Measurements from ENCODE around the gene TENM3.

TENM3 gene

DNA sequence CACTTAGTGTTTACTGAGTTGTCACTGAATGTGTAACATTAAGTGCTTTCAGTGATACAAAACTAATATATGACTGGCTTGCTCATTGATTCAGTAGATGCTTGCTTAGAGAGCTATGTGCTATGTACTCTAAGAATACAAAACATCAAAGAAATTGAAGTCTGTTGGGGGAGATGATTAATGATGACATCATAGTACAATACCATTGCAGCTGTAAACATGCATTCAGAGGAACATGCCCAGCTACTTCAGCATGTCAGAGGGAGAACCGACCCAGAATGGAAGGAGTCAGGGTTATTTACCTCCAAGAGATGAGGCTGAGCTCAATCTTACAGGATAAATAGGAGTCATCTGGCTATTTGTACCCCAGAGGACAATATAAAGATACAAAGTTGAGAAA is 290.8 kb downstream of the TENM3 start:
- Histone ChIP-seq H3K36me3 (ENCODE audit: control insufficient read depth in 2 of 2, insufficient read depth in 2 of 2, low read length in 2 of 2) (no peaks in the 10 kb centered on the region), H3K9ac (ENCODE audit: low read length in 2 of 2) (no peak overlapping the region), H3K4me3 (ENCODE audit: low read length in 2 of 2) (no peak overlapping the region), H3K4me1 (ENCODE audit: control insufficient read depth, insufficient read depth, low read length) (peaks cover 6% of the 10 kb centered on the region), H3K9me3 (ENCODE audit: control insufficient read depth in 2 of 2, low read length in 2 of 2) (no peaks in the 10 kb centered on the region), H3K27ac (ENCODE audit: low read length) (no peak overlapping the region), H3K27me3 (ENCODE audit: control insufficient read depth in 1 of 2, insufficient read depth in 2 of 2, low read length in 2 of 2) (no peaks in the 10 kb centered on the region)

DNA sequence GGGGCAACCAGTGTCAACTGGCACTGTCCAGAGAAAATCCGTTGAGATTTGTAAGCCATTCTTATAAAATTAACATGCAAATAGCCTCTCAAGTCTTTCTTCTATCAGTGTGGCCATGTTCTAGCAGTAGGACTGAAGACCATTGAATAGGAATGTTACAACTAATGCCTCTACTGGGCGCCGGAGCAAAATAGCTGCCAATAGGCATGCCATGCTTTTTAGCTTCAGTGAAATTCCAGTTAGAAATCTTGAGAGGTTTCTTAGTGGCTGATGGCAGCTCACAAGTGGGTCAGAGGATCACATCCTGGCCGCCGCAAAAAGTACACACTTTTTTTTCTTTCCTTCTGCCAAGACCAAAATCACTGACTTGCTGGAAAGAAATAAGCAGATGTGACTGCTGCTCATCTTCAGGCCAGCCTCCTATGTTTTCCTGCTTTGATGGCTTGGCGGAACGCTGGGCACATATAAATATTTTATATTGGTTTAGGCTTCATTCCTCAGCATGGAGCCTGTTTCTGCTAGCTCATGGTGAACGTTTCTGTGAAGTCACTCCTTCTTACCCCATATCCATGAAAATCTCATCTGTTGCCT is 293.1 kb downstream of the TENM3 start:
- no peak overlapping the region for H3K4me3 ChIP-seq (ENCODE audit: low read length in 2 of 2)
- no peaks in the 10 kb centered on the region for H3K36me3 ChIP-seq (ENCODE audit: control insufficient read depth in 2 of 2, insufficient read depth in 2 of 2, low read length in 2 of 2)
- H3K4me1 ChIP-seq (ENCODE audit: control insufficient read depth, insufficient read depth, low read length): peaks cover 5% of the 10 kb centered on the region
- H3K9me3 ChIP-seq (ENCODE audit: control insufficient read depth in 2 of 2, low read length in 2 of 2): no peaks in the 10 kb centered on the region
- H3K9ac ChIP-seq (ENCODE audit: low read length in 2 of 2): no peak overlapping the region
- no peak overlapping the region for H3K27ac ChIP-seq (ENCODE audit: low read length)
- no peaks in the 10 kb centered on the region for H3K27me3 ChIP-seq (ENCODE audit: control insufficient read depth in 1 of 2, insufficient read depth in 2 of 2, low read length in 2 of 2)

DNA sequence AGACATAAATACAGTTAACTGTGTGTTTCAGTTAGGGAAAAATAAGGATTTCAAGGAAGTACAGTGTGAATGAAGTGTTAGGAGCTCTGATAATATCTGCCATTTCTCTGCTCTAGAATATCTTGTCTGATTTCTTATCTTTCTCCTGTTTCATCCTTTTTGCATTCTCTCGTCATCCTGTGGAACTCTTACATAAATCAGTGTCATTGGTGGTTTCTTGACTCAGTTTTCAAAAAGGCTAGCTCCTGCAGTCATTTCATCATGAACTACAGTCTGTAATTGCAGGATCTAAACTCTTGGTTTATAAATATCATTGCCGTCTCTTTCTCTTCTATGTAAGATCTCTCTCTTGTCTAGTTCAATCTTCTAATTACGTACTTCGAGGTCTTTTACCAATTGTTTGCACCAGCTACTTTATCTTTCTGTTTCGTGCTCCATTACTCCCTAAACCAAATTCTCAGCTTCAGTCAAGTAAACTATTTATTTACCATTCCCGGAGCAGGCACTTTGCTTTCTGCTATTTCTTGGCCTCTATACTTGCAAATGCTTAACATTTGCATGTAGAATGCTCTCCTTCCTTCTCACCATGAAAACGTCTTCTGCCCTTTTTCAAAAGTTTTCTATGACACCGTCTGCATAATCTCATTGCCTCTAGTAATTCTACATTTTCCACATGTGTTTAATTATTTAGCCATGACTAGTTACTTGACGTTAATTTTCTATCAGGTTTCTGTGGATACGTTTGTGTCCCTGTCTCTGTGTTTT is 294.0 kb downstream of the TENM3 start:
- H3K4me1 ChIP-seq (ENCODE audit: control insufficient read depth, insufficient read depth, low read length): no peaks in the 10 kb centered on the region
- no peaks in the 10 kb centered on the region for H3K36me3 ChIP-seq (ENCODE audit: control insufficient read depth in 2 of 2, insufficient read depth in 2 of 2, low read length in 2 of 2)
- H3K9ac ChIP-seq (ENCODE audit: low read length in 2 of 2): no peak overlapping the region
- H3K27me3 ChIP-seq (ENCODE audit: control insufficient read depth in 1 of 2, insufficient read depth in 2 of 2, low read length in 2 of 2): no peaks in the 10 kb centered on the region
- H3K9me3 ChIP-seq (ENCODE audit: control insufficient read depth in 2 of 2, low read length in 2 of 2): no peaks in the 10 kb centered on the region
- H3K27ac ChIP-seq (ENCODE audit: low read length): no peak overlapping the region
- H3K4me3 ChIP-seq (ENCODE audit: low read length in 2 of 2): peak overlapping the region in 1 of 2 donors; percentile 37

DNA sequence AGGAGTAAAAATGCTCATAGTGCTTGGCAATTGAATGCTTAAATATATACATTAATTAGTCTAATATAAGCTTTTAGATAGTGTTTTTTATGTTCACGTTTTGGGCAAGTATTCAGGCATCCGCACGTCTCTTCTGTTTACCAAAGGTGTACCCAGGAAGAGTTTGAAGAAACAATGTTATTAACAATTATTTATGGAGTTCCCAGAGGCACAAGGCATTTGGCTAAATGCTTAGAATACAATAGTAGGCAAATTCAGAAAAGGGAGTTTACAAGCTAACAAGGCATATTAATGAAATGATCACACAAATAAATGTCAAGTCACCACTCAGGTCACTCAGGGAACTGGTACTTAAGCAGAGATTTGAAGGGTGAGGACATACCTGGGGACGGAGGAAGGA is 294.8 kb downstream of the TENM3 start:
- no peak overlapping the region for H3K9ac ChIP-seq (ENCODE audit: low read length in 2 of 2)
- H3K27me3 ChIP-seq (ENCODE audit: control insufficient read depth in 1 of 2, insufficient read depth in 2 of 2, low read length in 2 of 2): no peaks in the 10 kb centered on the region
- no peak overlapping the region for H3K4me3 ChIP-seq (ENCODE audit: low read length in 2 of 2)
- no peak overlapping the region for H3K27ac ChIP-seq (ENCODE audit: low read length)
- H3K9me3 ChIP-seq (ENCODE audit: control insufficient read depth in 2 of 2, low read length in 2 of 2): no peaks in the 10 kb centered on the region
- H3K4me1 ChIP-seq (ENCODE audit: control insufficient read depth, insufficient read depth, low read length): no peaks in the 10 kb centered on the region
- H3K36me3 ChIP-seq (ENCODE audit: control insufficient read depth in 2 of 2, insufficient read depth in 2 of 2, low read length in 2 of 2): no peaks in the 10 kb centered on the region

DNA sequence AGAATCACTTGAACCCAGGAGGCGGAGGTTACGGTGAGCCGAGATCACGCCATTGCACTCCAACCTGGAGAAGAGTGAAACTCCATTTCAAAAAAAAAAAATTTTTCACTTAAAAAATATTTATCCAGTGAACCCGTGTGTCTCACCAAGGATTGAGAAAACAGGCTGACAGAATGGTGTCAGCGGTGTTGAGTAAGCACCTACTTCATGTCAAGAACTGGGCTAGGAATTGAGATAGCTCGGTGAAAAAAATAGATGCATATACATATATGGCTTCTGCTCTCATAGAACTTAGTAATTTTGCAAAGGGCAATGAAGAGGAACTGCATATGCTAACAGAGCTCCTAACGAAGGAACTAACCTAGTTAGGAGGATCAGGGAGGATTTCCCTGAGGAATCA is 297.3 kb downstream of the TENM3 start:
- Histone ChIP-seq H3K4me3 (ENCODE audit: low read length in 2 of 2) (no peak overlapping the region), H3K36me3 (ENCODE audit: control insufficient read depth in 2 of 2, insufficient read depth in 2 of 2, low read length in 2 of 2) (no peaks in the 10 kb centered on the region), H3K9me3 (ENCODE audit: control insufficient read depth in 2 of 2, low read length in 2 of 2) (no peaks in the 10 kb centered on the region), H3K9ac (ENCODE audit: low read length in 2 of 2) (no peak overlapping the region), H3K27ac (ENCODE audit: low read length) (no peak overlapping the region), H3K4me1 (ENCODE audit: control insufficient read depth, insufficient read depth, low read length) (no peaks in the 10 kb centered on the region), H3K27me3 (ENCODE audit: control insufficient read depth in 1 of 2, insufficient read depth in 2 of 2, low read length in 2 of 2) (no peaks in the 10 kb centered on the region)

DNA sequence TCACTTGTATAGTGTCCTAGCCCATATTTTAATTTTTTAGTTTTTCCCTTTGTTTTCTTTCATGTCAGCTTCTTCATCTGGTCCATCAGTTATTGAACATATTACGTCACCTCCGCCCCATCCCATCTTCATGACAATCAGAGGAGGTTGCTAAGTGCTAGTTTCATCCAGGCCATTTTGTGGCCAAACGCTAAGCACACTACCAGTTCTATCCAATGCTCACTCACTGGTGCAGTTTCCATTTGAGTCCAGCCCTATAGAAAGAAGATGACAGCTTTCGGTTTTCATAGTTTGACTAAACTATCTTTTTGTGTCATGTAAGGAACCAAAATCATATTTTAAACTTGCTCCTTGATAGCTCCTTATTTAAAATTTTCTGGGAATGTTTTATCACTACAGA is 304.2 kb downstream of the TENM3 start:
- H3K27ac ChIP-seq (ENCODE audit: low read length): no peak overlapping the region
- no peaks in the 10 kb centered on the region for H3K9me3 ChIP-seq (ENCODE audit: control insufficient read depth in 2 of 2, low read length in 2 of 2)
- no peak overlapping the region for H3K9ac ChIP-seq (ENCODE audit: low read length in 2 of 2)
- no peaks in the 10 kb centered on the region for H3K36me3 ChIP-seq (ENCODE audit: control insufficient read depth in 2 of 2, insufficient read depth in 2 of 2, low read length in 2 of 2)
- H3K4me3 ChIP-seq (ENCODE audit: low read length in 2 of 2): no peak overlapping the region
- no peaks in the 10 kb centered on the region for H3K27me3 ChIP-seq (ENCODE audit: control insufficient read depth in 1 of 2, insufficient read depth in 2 of 2, low read length in 2 of 2)
- no peaks in the 10 kb centered on the region for H3K4me1 ChIP-seq (ENCODE audit: control insufficient read depth, insufficient read depth, low read length)

DNA sequence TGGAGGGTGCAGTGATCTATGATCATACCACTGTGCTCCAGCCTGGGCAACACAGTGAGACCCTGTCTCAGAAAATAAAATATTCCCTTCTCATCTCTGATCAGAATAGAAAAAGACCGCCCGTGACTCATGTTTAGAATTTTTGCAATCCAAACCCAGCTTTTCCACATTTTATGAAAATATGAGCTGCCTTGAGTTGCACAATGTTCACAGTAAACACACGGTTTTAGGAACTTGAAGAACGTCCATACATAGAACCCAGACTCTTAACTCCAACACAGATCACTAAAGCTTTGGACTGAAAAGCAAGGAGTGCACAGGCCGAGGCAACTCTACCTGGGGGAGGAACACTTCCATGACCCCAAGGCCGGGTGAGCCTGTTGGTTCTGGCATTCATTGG is 305.0 kb downstream of the TENM3 start:
- no peak overlapping the region for H3K9ac ChIP-seq (ENCODE audit: low read length in 2 of 2)
- no peaks in the 10 kb centered on the region for H3K4me1 ChIP-seq (ENCODE audit: control insufficient read depth, insufficient read depth, low read length)
- H3K27ac ChIP-seq (ENCODE audit: low read length): no peak overlapping the region
- H3K4me3 ChIP-seq (ENCODE audit: low read length in 2 of 2): no peak overlapping the region
- no peaks in the 10 kb centered on the region for H3K36me3 ChIP-seq (ENCODE audit: control insufficient read depth in 2 of 2, insufficient read depth in 2 of 2, low read length in 2 of 2)
- H3K9me3 ChIP-seq (ENCODE audit: control insufficient read depth in 2 of 2, low read length in 2 of 2): no peaks in the 10 kb centered on the region
- no peaks in the 10 kb centered on the region for H3K27me3 ChIP-seq (ENCODE audit: control insufficient read depth in 1 of 2, insufficient read depth in 2 of 2, low read length in 2 of 2)

DNA sequence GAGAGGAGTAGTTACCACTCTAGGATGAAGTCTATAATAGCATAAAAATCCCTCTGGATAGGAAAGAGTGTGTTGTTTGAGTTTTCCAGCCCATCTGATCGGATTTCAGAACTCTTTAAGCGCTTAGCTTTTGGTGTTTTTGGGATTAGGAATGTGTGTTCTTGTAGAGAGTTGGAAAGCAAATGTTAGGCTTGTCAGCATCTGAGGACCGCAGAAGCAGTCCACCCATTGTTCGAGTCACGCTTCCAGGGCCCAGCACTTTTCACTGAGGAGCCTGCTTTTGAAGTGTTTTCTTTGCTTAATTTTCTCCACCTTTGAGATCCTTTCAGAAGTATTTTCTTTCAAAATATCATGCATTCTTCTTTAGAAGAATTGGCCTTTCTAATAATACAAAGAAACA is 306.2 kb downstream of the TENM3 start:
- Histone ChIP-seq H3K27me3 (ENCODE audit: control insufficient read depth in 1 of 2, insufficient read depth in 2 of 2, low read length in 2 of 2) (no peaks in the 10 kb centered on the region), H3K9ac (ENCODE audit: low read length in 2 of 2) (no peak overlapping the region), H3K9me3 (ENCODE audit: control insufficient read depth in 2 of 2, low read length in 2 of 2) (no peaks in the 10 kb centered on the region), H3K36me3 (ENCODE audit: control insufficient read depth in 2 of 2, insufficient read depth in 2 of 2, low read length in 2 of 2) (no peaks in the 10 kb centered on the region), H3K4me3 (ENCODE audit: low read length in 2 of 2) (no peak overlapping the region), H3K27ac (ENCODE audit: low read length) (no peak overlapping the region), H3K4me1 (ENCODE audit: control insufficient read depth, insufficient read depth, low read length) (no peaks in the 10 kb centered on the region)

DNA sequence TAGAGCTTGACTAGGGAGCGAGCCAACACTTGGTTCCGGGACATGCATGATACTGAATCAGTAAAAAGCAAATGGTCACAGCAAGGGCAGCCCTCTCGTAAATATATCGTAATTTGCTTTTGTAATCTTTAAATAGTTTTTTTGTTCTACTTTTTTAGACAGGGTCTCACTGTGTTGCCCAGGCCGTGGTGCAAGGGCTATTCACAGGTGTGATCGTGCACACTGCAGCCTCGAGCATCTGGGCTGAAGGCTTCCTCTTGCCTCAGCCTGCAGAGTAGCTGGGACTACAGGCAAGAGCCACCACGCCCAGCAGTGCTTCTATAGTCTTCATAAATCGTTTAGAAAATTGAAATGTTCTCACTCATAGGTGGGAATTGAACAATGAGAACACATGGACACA is 309.7 kb downstream of the TENM3 start:
- H3K9ac ChIP-seq (ENCODE audit: low read length in 2 of 2): no peak overlapping the region
- no peaks in the 10 kb centered on the region for H3K4me1 ChIP-seq (ENCODE audit: control insufficient read depth, insufficient read depth, low read length)
- no peaks in the 10 kb centered on the region for H3K27me3 ChIP-seq (ENCODE audit: control insufficient read depth in 1 of 2, insufficient read depth in 2 of 2, low read length in 2 of 2)
- no peak overlapping the region for H3K27ac ChIP-seq (ENCODE audit: low read length)
- no peaks in the 10 kb centered on the region for H3K36me3 ChIP-seq (ENCODE audit: control insufficient read depth in 2 of 2, insufficient read depth in 2 of 2, low read length in 2 of 2)
- no peak overlapping the region for H3K4me3 ChIP-seq (ENCODE audit: low read length in 2 of 2)
- no peaks in the 10 kb centered on the region for H3K9me3 ChIP-seq (ENCODE audit: control insufficient read depth in 2 of 2, low read length in 2 of 2)

DNA sequence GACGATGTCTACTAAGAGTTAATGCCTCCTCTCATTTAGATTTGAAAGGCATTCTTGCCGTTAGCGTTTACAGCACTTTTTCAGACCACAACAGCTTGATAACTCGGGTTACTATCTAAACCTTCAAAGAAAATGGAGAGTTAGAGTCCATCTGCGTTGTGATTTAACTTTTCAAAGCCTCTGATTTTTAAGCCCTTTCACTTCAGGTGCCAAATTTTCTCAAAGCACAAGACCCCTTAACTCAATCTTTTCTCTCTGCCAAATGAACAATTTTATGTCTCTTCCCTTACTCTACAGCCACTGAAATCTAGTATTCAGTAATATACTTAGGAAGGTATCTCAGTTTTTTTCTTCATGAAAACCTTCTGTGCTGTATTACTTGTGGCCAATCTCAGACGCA is 310.5 kb downstream of the TENM3 start:
- no peaks in the 10 kb centered on the region for H3K9me3 ChIP-seq (ENCODE audit: control insufficient read depth in 2 of 2, low read length in 2 of 2)
- H3K36me3 ChIP-seq (ENCODE audit: control insufficient read depth in 2 of 2, insufficient read depth in 2 of 2, low read length in 2 of 2): no peaks in the 10 kb centered on the region
- H3K4me3 ChIP-seq (ENCODE audit: low read length in 2 of 2): peak overlapping the region in 1 of 2 donors; percentile 40
- H3K9ac ChIP-seq (ENCODE audit: low read length in 2 of 2): no peak overlapping the region
- no peaks in the 10 kb centered on the region for H3K4me1 ChIP-seq (ENCODE audit: control insufficient read depth, insufficient read depth, low read length)
- H3K27ac ChIP-seq (ENCODE audit: low read length): no peak overlapping the region
- no peaks in the 10 kb centered on the region for H3K27me3 ChIP-seq (ENCODE audit: control insufficient read depth in 1 of 2, insufficient read depth in 2 of 2, low read length in 2 of 2)

DNA sequence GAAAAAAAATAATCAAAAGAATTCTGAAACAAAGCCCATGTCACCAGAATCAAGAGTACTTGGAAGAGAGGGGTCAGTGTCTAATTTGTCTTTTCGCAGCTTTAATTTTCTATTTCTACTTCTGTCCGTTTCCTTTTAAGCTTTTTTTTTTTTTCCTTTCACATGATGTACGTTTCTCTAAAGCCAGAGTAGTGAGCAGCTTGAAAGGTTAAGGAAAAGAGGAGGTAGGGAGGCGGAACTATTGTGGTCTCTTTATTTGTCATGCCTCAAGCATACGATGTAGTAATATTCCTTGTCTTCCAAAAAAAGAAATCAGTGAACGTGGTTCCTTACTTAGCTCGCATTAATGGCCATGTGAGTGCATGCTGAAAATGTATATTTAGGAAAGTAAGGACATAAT is 311.5 kb downstream of the TENM3 start:
- H3K27ac ChIP-seq (ENCODE audit: low read length): no peak overlapping the region
- H3K36me3 ChIP-seq (ENCODE audit: control insufficient read depth in 2 of 2, insufficient read depth in 2 of 2, low read length in 2 of 2): no peaks in the 10 kb centered on the region
- peak overlapping the region in 1 of 2 donors; percentile 35 for H3K4me3 ChIP-seq (ENCODE audit: low read length in 2 of 2)
- H3K9ac ChIP-seq (ENCODE audit: low read length in 2 of 2): no peak overlapping the region
- H3K27me3 ChIP-seq (ENCODE audit: control insufficient read depth in 1 of 2, insufficient read depth in 2 of 2, low read length in 2 of 2): no peaks in the 10 kb centered on the region
- no peaks in the 10 kb centered on the region for H3K4me1 ChIP-seq (ENCODE audit: control insufficient read depth, insufficient read depth, low read length)
- no peaks in the 10 kb centered on the region for H3K9me3 ChIP-seq (ENCODE audit: control insufficient read depth in 2 of 2, low read length in 2 of 2)
